ENCODE measurements around the gene PAMR1.

Gene PAMR1

GRCh38 chr11:35458846-35459245 lies 66.6 kb downstream of the PAMR1 start:
- no peak for DNase-seq (ENCODE audit: low spot score)

- no peak for DNase-seq (ENCODE audit: low spot score)
Measured at GRCh38 chr11:35454362-35454761, 71.1 kb downstream of the PAMR1 start.

- no peak for DNase-seq (ENCODE audit: low spot score)
Measured at GRCh38 chr11:35436581-35437250, 88.7 kb downstream of the PAMR1 start.

GRCh38 chr11:35433588-35433987 lies 91.8 kb downstream of the PAMR1 start:
- no peak for DNase-seq (ENCODE audit: low spot score)

- no peak for DNase-seq (ENCODE audit: low spot score)
Measured at GRCh38 chr11:35432464-35432863, 93.0 kb downstream of the PAMR1 start.

- no peak for DNase-seq (ENCODE audit: low spot score)
Measured at GRCh38 chr11:35427071-35427470, 98.3 kb downstream of the PAMR1 start.

- no peak for DNase-seq (ENCODE audit: low spot score)
Measured at GRCh38 chr11:35426351-35426750, 99.1 kb downstream of the PAMR1 start.

GRCh38 chr11:35425603-35426212 lies 99.7 kb downstream of the PAMR1 start:
- DNase-seq (ENCODE audit: low spot score) = no peak

GRCh38 chr11:35424157-35424940 lies 101.1 kb downstream of the PAMR1 start:
- DNase-seq (ENCODE audit: low spot score) = no peak

- no peak for DNase-seq (ENCODE audit: low spot score)
Measured at GRCh38 chr11:35420371-35420770, 105.0 kb downstream of the PAMR1 start.

- no peak for DNase-seq (ENCODE audit: low spot score)
Measured at GRCh38 chr11:35419830-35420333, 105.5 kb downstream of the PAMR1 start.

GRCh38 chr11:35419184-35419829 lies 106.1 kb downstream of the PAMR1 start, which contains the start of gene SLC1A2:
SLC1A2 (minus strand) TSS chr11:35419558; CDS start chr11:35418966, 592 bp downstream.
- no peak for DNase-seq (ENCODE audit: low spot score)

GRCh38 chr11:35418282-35419183 lies 106.9 kb downstream of the PAMR1 start:
- no peak for DNase-seq (ENCODE audit: low spot score)

- DNase-seq (ENCODE audit: low spot score) = no peak
Measured at GRCh38 chr11:35415487-35415886, 109.9 kb downstream of the PAMR1 start.

- no peak for DNase-seq (ENCODE audit: low spot score)
Measured at GRCh38 chr11:35414776-35415175, 110.6 kb downstream of the PAMR1 start.

- DNase-seq (ENCODE audit: low spot score) = no peak
Measured at GRCh38 chr11:35414311-35414710, 111.1 kb downstream of the PAMR1 start.

GRCh38 chr11:35413598-35413997 lies 111.8 kb downstream of the PAMR1 start:
- no peak for DNase-seq (ENCODE audit: low spot score)

GRCh38 chr11:35412285-35412684 lies 113.1 kb downstream of the PAMR1 start:
- peak; percentile 27 for DNase-seq (ENCODE audit: low spot score)

- no peak for DNase-seq (ENCODE audit: low spot score)
Measured at GRCh38 chr11:35407041-35407440, 118.4 kb downstream of the PAMR1 start.

- DNase-seq (ENCODE audit: low spot score) = no peak
Measured at GRCh38 chr11:35404388-35404775, 121.0 kb downstream of the PAMR1 start.

- DNase-seq (ENCODE audit: low spot score) = no peak
Measured at GRCh38 chr11:35403765-35404387, 121.5 kb downstream of the PAMR1 start.
